Measurements from ENCODE around the gene CAMK2D. TPM values are rescaled to one million over a fixed set of nuclear protein-coding genes. Genes with fewer than 3 reads are reported as not detected.

CAMK2D gene
- total RNA-seq, 1 experiment from 2014 or later, result 24.4 TPM

DNA sequence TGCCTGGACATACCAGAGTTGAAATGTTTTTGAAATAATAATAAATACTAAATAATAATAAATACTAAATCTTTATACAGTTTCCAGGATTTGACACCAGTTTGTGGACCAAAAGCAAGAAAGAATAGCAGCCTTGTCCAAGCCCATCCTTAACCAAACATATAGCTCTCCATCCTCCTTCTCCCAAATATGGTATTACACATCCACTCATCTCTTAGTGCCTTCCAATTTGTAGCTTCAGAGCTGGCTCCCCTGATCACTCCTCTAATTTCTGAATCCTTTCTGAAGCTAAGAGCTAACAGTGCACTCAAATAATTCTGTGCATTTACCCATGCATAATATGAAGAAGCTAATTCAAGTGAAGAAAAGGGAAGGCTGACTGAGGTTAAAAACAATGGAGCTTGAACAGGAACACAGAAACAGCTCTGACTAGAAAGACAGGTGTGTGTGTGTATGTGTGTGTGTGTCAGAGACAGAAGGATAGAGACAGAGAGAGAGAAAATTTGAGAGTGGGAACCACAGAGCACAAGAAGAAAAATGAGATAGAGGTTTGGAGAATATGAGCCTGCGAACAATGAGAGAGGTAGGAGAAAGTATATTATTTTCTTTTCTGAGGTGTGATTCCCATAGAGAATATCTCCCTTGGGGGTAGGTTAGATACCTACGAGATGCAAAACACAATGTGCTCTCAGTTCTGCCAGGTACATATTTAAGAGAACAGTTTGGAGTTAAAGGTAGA lies 123.5 kb downstream of the CAMK2D start:
- DNase-seq (ENCODE audit: low read depth), result no peak

DNA sequence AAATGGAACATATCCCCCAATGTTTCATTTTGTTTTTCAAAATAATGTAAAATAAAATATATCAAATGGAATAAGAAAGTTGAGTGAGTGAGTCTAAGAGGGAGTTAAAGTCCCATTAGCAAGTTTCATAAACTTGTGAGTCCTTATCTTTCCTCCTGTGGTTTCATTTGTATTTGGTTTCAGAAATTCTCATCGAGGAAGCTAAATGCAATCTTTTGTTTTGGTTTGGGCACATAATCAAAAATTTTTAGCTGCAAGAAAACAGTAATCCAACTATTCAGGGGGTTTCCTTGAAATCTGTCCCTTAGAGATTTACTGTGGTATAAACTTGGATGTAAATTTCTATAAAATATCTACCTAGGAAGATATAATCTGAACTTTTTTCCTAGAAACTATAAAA lies 124.2 kb downstream of the CAMK2D start:
- DNase-seq (ENCODE audit: low read depth), result peak; percentile 35

DNA sequence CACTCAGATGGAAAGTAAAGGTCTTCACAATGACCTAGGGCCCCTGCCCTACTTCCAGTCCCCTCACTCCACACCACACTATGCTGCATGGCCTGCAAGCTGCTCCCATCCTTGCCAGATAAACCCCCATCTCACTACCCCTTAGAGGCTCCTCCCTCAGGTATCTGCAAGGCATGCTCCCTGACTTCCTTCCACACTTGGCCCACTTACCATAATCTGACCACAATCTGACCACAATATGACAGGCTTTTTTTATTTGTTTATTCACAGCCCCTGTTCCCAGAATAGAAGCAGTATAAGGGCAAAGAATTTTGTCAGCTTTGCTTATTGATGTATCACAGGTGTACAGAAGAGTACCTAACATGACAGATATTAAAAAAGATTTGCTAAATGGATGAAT lies 124.7 kb downstream of the CAMK2D start:
- DNase-seq (ENCODE audit: low read depth), result peak; percentile 83

DNA sequence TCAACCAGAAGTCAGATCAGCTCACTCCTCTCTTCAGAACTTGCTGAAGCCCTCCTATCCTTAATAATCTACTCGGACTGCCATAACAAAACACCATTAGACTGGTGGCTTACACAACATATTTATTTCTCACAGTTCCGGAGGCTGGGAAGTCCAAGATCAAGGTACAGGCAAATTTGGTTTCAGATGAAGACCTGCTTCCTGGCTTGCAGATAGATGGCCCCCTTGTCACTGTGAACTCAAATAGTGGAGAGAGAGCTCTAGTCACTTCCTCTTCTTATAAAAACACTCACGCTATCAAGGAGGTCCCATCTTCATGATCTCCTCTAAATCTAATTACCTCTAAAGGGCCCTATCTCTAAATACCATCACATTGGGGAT lies 125.1 kb downstream of the CAMK2D start:
- peak; percentile 20 for DNase-seq (ENCODE audit: low read depth)

DNA sequence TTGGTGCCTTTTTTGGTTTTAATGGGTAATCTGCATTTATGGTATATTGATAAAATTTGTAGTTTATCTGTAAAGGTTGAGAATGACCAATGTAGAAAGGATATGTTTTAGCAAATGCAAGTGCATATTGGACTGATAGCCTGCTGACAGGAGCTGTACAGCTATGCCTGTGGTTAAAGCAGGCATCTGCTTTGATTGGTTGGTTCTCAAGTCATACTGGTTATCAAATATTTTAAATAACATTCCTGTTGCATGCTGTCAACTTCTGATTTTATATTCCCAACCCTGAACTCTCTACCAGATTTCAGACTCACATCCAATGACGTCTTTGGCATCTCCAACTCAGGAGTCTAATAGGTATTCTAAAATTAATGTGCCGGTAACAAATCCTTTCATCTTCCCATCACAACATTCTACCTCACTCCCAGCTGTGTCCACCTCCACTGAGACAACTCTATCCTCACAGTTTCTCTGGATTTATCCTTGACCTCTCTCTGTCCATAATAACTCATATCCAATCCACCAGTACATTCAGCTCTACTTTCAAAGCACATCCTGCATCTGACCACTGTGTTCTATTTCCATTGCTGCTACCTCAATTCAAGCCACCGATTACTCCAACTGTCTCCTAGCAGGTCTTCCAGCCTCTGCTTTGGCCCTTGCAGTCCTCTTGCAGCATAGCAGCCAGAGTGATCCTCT lies 125.7 kb downstream of the CAMK2D start:
- DNase-seq (ENCODE audit: low read depth), result peak; percentile 56

DNA sequence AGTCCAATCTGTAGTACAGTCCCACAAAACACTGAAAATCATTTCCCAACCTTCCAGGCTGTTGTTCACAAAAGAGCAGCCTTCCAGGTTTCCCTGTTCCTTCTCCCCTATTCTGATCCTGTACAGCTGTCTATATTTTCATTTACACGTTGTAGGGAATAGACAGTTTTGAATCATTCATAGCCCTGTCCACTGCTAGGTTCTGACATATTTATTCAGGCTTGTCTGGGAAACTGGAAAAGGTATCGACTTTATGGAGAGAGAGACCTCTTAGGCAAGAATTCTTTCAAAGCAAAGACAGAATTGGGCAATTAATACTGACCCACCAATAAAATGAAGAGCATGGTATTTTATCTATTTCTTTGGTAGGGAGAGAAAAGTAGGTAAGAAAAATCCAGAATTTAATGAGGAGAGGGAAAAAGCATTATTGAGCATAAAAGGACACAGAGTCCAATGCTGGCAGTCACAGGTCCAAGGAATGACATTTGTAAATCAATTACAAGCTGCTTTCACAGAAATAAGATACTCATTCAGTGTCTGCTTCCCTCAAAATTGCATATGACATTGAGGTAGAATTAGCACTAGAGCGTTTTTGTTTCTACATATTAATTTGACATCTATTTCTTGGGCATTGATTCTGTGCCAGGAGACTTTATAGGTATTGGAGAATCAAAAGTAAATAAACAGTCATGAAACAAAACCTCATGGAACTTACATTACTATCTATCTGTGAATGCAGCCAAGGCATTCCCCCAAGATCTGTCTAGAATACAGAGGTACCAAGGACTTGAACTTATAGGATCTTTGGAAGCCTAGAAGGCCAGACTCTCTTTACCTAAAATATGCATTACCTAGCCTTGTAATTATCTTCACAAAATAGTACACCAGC lies 127.2 kb downstream of the CAMK2D start:
- DNase-seq (ENCODE audit: low read depth), result no peak

DNA sequence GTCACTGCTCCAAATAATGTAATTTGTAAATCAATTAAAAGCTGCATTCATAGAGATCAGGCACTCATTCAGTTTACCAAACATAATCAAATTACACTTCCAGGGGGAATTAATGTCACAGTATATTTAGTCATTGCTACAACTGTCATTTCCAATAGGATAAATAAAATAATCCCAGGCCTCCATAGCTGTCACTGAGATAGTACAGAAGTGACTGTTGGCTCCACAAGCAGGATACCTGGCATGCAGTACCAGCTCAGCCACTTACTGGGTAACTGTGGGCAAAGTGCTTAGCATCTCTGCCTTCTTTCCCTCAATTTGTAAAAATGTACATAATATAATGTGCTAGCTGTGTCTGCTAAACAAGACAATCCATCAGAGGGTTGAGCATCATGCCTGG lies 128.1 kb downstream of the CAMK2D start:
- DNase-seq (ENCODE audit: low read depth), result no peak

DNA sequence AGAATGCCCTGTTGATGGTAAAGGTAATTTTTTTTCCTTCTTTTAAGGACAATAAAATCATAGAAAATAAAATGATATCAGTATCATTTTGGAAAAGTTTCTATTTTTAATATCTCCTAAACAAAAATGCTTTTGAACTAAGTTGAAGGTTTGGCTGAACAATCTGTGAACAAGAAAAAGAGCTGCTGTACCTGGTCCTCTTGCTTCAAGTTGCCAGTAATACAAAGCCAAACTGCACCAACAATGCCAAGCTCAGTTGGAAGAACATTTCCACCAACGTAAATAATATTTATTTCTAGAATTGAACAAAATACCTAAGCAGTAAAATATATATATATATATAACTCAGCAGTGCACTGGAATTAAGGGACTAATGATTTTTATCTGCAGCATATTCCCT lies 132.8 kb downstream of the CAMK2D start:
- DNase-seq (ENCODE audit: low read depth), result no peak

DNA sequence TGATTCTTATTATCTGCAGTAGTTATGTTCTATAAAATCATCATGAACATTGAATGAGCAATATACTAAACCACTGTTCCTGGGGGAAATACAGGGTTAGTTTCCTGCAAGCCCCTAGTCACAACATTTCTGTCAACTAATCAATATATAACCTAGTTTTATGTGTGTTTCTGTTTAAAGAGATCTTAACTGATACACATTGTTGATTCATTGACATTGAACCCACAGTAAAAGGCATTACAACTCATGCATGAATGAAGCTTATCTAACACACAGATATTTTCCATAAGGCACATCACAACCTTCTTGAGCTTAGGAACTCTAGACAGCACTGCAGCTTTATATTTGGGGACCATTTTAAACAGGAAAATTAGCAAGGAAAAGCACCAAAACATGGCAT lies 134.2 kb downstream of the CAMK2D start:
- DNase-seq (ENCODE audit: low read depth), result no peak

DNA sequence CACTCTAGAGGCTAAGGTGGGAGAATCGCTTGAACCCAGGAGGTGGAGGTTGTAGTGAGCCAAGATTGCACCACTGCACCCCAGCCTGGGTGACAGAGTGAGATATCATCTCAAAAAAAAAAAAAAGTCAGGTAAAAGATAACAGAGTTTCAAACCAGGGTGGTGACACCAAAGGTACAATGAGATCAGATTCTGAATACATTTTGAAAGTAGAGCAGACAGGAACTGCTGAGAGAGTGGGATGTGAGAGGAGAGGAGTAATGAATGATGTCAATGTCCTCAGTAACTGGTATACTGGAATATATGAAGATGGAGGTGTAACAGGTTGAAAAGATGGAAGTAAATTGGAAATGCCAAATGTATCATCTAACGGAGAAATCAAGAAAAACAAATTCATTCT lies 135.6 kb downstream of the CAMK2D start:
- DNase-seq (ENCODE audit: low read depth), result no peak

DNA sequence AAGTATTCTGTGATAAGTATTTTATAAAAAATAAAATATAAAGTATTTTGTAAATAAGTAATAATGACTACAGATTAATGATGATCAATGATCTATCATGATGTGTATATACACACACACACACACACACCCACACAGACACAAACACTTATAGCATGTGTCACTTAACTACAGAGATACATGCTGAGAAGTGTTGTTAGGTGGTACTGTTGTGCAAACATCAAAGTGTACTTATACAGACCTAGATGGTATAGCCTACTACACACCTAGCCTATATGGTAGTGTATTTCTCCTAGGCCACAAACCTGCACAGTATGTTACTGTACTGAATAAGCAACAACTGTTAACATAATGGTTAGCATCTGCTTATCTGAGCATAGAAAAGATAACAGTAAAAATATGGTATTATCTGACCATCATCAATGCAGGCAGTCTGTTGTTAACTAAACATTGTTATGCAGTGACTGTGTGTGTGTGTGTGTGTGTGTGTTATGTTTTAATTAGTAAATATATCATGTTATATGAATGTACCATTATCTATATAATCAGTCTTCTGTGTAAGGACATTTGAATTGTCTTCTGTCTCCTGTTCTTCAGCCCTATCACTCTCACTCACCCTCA lies 138.2 kb downstream of the CAMK2D start:
- DNase-seq (ENCODE audit: low read depth), result no peak

DNA sequence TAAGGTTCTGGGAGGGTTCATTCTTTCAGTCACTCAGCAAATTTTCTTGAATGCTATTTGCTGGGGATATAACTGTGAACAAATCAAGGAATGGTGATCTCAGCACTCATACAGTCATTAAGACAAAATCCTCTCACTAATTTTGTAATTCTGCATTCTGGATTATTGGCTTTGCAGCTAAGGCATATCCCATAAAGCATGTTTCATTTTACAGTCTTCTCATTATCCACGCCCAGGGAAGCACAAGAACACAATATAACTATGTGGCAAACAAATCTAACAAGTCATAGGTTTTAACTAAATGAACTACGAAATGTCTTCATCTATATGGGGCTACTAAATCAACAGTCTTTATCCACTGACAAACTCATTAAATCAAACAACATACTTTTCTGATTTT lies 139.9 kb downstream of the CAMK2D start:
- DNase-seq (ENCODE audit: low read depth), result no peak

DNA sequence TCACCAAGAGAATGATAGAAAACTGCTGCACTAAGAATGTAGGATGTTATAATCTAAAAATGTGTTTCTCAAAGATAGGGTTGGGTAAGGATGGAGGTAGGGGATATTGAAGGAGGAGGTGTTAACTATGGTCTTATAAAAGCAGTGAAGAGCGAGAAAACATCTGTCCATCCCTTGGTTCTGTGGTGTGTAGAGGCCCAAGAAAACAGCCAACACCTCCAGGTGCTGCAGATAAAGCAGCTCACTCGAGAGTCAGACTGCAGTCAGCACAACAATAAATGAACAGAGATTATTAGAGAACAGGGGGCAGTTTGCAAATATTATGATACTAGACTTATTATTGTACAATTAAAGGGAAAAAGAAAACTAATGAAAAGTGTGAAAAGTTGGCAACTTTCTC lies 141.5 kb downstream of the CAMK2D start:
- no peak for DNase-seq (ENCODE audit: low read depth)

DNA sequence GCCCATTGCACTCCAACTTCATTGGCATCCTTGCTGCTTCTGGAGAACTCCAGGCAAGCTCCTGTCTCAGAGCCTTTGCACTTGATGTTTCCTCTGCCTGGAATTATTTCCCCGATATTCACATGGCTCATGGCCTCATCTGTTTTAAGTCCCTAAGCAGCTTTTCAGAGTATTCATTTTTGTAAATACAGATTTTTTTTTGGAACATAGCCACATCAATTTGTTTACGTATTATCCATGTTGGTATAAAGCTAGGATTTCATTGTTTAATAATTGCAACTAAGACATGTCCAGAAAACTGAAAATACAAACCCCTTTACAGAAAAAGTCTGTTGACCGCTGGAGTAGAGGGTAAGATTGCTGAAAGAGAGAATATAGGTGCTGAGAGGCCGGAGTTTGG lies 142.0 kb downstream of the CAMK2D start:
- DNase-seq (ENCODE audit: low read depth), result no peak

DNA sequence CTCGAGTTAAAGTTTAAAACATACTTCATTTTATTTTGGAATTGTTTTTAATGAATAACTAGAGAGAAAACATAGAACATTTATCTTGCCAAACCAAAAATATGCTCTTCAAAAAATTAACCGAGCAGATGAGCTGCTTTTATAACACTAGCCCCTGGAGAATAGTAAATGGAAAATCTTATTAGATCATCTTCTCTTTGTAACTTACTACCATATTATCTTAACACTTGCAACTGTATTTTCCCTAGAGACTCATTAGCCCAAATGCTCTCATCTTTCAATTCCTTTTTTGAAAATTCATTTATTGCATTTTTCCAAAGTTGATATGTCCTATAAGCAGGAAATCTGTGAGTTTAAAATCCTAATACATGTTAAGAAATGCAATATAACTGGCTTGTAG lies 143.3 kb downstream of the CAMK2D start:
- DNase-seq (ENCODE audit: low read depth), result no peak

DNA sequence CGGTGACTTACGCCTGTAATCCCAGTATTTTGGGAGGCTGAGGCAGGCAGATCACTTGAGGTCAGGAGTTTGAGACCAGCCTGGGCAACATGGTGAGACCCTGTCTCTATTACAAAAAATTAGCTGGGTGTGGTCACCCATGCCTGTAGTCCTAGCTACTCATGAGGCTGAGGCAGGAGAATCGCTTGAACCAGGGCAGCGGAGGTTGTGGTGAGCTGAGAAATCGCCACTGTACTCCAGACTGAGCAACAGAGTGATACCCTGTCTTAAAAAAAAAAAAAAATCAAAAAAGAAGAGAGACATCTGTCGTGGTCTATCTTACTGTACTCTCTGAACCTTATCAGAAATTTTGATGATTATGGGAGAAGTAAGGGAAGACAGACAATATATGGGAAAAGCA lies 144.3 kb downstream of the CAMK2D start:
- no peak for DNase-seq (ENCODE audit: low read depth)

DNA sequence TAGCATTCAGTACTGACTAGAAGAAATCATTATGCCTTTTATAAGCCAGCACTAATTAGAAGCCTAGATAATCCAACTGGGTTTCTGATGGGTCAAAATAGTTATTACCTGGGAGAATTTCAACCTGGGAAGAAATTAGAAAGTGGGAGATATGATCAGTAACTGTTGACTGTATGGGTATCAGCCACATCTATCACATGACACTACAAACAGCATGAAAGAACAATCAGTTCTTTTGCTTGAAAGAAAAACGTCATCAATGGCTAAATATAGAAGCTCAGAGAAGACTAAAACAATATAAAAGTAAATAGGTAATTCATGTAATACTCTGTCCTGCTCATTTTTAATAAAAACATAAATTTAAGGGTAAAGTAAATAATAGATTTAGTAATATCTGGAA lies 145.1 kb downstream of the CAMK2D start:
- DNase-seq (ENCODE audit: low read depth), result no peak

DNA sequence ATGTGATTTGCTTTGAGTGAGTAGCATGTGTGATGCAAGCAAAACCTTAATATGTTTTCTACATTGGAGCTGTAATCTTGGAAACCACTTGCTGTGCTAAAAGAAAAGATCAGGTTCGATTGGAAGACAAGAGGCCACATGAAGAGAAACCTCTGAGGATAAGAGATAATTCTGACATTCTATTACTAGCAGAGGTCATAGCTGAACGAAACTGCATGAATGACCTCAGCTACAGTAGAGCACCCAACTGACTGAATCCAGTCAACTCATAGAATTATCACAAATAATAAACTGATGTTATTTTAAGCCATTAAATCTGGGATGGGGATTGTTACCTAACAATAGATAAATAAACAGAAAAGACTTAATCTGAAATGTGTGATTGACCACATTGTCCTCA lies 147.1 kb downstream of the CAMK2D start:
- no peak for DNase-seq (ENCODE audit: low read depth)

DNA sequence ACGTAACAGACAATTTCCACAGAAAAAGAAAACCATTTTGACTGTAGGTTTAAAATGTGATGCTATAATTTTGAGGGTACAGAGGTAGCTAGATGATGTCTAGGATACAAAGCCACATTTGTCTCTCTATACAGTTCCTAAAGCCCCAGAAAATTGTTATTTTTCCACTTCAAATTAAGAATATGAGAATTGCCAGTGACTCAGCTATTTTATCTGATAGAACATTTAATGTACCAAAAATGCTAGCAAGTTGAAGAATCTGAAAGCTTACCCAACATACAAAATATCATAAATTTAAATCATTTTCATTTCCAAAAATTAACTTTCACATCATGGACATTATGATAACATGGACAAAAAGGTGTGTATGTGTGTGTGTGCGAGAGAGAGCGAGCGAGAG lies 148.0 kb downstream of the CAMK2D start:
- no peak for DNase-seq (ENCODE audit: low read depth)

DNA sequence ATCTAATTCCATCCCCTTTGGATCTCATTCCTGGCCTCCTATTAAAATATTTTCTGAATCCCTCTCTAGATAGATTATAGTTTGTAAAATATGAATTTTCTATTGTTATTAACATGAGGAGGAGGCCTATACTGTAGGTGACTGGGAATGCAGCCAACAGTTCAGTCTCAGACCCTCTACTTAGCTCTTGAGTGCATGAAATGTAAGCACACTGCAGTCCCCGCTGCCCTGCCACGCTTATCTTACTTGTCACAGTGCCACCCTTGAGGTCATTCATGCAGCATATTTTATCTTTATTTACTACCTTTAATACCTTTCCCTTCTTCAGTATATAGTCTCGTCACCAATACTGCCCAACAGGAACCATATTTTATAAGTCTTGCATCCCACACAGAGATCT lies 151.0 kb downstream of the CAMK2D start:
- DNase-seq (ENCODE audit: low read depth), result no peak

DNA sequence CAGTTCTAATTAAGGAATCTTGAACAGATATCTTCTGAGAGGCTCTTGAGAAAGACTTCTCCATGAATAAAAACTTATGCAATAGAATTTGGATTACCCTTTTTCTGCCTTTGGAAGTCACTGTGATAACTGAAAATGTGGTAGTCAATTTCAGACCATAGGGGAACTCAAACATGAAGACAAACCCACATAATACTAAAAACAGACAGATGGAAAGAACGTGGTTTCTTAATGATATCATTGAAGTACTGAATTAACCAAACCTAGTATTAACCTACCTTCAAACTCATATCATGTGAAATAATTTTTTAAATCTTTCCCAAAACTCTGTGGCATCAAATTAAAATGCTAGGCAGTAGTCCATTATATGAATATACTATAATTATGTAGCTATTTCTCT lies 153.5 kb downstream of the CAMK2D start:
- no peak for DNase-seq (ENCODE audit: low read depth)

DNA sequence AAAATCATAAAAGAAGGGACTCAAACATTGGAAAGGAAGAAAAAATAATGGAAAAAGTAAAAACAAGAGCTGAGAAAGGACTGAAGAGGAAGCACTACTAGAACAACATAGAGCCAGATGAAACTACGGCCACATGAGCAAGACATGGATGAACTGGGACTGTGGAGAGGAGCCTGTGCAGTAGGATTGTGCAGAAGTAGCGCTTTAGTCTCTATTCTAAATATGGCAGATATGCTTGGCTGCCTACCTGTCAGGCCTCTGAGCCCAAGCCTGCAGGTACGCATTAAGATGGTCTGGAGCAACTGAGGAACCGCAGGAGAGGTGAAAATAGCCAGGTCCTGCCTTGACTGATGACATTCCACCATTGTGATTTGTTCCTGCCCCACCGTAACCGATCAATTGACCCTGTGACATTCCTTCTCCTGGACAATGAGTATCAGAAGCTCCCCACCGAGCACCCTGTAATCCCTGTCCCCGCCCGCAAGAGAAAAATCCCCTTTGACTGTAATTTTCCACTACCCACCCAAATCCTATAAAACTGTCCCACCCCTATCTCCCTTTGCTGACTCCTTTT lies 154.3 kb downstream of the CAMK2D start:
- no peak for DNase-seq (ENCODE audit: low read depth)

Data from M059J (cell line).